ENCODE data around the gene ECI1.

Gene ECI1

DNA sequence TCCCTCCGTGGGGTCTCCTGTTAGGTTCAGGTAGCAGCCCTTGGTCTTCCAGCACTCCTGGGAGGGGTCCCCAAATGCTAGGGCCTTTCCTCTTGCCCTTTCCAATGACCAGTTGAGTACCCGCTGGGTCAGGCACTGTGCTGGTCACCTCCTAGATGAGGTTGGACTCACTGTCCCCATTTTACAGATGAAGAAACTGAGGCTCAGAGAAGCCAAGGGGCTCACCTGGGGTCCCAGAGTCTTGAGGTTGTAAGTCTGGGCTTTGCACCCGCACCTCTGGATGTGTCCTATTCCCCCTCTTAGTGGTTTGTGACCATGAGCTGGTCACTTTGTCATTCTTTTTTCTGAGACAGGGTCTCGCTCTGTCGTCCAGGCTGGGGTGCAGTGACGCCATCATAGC, 53.6 kb downstream of the ECI1 start:
- no peak for FAIRE-seq
- DNase-seq (ENCODE audit: insufficient read length, low spot score) = no peak

- no peak for DNase-seq (ENCODE audit: insufficient read length, low spot score)
- FAIRE-seq = no peak
Measured at GRCh38 chr16:2196981-2197511, 54.3 kb downstream of the ECI1 start.

- no peak for DNase-seq (ENCODE audit: insufficient read length, low spot score)
- FAIRE-seq = no peak
Measured at GRCh38 chr16:2196162-2196980, 55.0 kb downstream of the ECI1 start, which contains the start of gene CASKIN1. Gene CASKIN1 (minus strand): TSS chr16:2196605. CDS start chr16:2196432, 173 bp downstream.

GRCh38 chr16:2195322-2196161, 55.8 kb downstream of the ECI1 start:
- no peak for DNase-seq (ENCODE audit: insufficient read length, low spot score)
- no peak for FAIRE-seq

DNA sequence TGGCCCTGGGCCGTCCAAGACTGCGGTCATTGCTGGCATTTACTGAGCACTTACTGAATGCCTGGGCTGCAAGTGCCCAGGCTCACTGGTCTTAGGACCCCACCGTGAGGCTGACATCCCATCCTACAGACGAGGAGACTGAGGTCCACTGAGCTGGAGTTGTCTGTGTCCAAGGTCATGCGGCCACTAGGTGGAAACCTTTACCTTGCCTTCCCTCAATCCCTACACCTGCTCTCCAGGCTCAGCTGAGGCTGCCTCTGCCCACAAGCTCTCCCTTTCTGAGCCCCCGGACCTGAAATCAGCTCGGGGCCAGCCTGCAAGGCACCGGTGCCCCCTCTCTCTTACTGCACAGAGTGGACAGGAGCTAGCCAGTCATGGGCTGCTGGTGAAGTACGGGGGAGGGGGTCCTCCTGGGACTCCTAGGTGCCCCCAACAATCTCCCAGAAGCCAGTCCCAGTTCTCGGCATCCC, 56.5 kb downstream of the ECI1 start:
- DNase-seq (ENCODE audit: insufficient read length, low spot score) (peak; percentile 65), FAIRE-seq (no peak)

- no peak for FAIRE-seq
- DNase-seq (ENCODE audit: insufficient read length, low spot score) = peak; percentile 45
Measured at GRCh38 chr16:2194166-2194834, 57.1 kb downstream of the ECI1 start.

DNA sequence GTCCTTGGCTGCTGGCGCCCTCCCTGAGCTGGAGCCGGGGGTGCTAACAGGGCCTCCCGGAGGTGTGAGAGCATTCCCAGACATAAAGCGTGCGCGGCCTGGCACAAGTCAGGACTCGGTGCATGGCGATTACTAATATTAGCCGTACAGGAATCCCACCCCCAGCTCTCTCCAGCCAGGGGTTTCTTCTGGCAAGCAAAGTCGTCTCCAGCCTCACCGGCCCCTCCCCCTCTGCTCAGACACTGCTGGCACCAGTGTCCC, 60.0 kb downstream of the ECI1 start:
- FAIRE-seq = no peak
- DNase-seq (ENCODE audit: insufficient read length, low spot score) = no peak

DNA sequence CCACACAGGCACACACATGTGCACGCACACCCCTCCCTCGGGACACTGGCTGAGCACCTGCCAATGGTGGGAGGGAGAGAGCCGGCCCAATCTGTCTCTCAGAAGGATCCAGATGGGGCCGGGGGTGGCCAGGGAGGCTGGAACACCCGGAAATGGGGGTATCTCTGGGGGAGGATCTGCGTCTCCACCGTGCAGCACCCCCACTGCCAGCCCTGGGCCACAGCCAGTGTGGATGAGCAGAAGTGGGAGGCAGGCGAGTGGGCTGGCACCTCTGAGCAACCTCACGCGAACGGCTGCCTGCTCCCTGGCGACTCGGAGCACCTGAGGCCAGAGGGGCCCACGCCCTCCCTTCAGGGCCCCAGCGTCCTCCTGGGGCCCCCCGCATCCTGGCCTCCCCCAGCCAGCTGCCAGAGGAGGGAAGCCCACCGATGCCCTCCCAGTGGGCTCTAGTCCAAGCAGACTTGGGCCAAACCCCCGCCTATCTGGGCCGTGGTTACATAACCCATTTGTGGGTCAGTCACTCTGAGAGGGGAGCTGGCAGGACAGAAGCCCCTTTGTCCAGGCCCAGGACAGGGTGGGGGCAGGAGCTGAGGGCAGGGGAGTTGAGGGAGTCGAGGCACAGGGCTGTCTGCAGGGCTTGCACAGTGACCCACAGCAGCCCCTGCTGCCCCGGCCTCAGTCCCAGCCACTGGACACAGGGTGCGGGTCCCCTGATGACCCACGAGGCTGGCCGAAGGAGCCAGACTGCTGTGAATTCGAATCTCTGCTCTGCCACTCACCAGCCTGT, 60.5 kb downstream of the ECI1 start:
- DNase-seq (ENCODE audit: insufficient read length, low spot score) (no peak), FAIRE-seq (no peak)

GRCh38 chr16:2190002-2190658, 61.3 kb downstream of the ECI1 start:
- DNase-seq (ENCODE audit: insufficient read length, low spot score) (no peak), FAIRE-seq (no peak)

Measured in HTR-8/SVneo (cell line).